Islet of Langerhans (tissue), 1 donor: ENCODE results near the gene PLAC1.

ENCODE experiments used
- FAIRE-seq: peaks from one replicate; lab custom pipeline; 2011; peaks lifted over from hg19 to GRCh38; lab: Jason Lieb, UNC

The PLAC1 gene

GRCh38 chrX:134541906-134542305 lies 116.4 kb downstream of the PLAC1 start:
- FAIRE-seq = no peak

- no peak for FAIRE-seq
Observed at GRCh38 chrX:134538316-134538715, 120.0 kb downstream of the PLAC1 start.

- no peak for FAIRE-seq
Observed at GRCh38 chrX:134537179-134537955, 120.9 kb downstream of the PLAC1 start.

- no peak for FAIRE-seq
Observed at GRCh38 chrX:134533952-134534351, 124.3 kb downstream of the PLAC1 start.

- FAIRE-seq = no peak
Observed at GRCh38 chrX:134533352-134533751, 124.9 kb downstream of the PLAC1 start.

- FAIRE-seq = no peak
Observed at GRCh38 chrX:134530845-134531244, 127.4 kb downstream of the PLAC1 start.

GRCh38 chrX:134529481-134529880 lies 128.8 kb downstream of the PLAC1 start:
- FAIRE-seq = no peak

- FAIRE-seq = no peak
Observed at GRCh38 chrX:134528960-134529359, 129.3 kb downstream of the PLAC1 start.

- FAIRE-seq = no peak
Observed at GRCh38 chrX:134526399-134526798, 131.9 kb downstream of the PLAC1 start.

- FAIRE-seq = no peak
Observed at GRCh38 chrX:134525086-134525792, 133.0 kb downstream of the PLAC1 start.

GRCh38 chrX:134524181-134524580 lies 134.1 kb downstream of the PLAC1 start:
- no peak for FAIRE-seq

- no peak for FAIRE-seq
Observed at GRCh38 chrX:134520860-134521390, 137.3 kb downstream of the PLAC1 start.
